GM19023 (cell line): ENCODE measurements around the gene VAV2.

Source experiments
- ATAC-seq: cut with Tn5 transposase; IDR thresholded peaks from one replicate; pipeline ENCODE4 v1.9.1; 2021; ENCODE audit warnings: mild to moderate bottlenecking, moderate library complexity; ENCODE audit not compliant: unreplicated experiment

The VAV2 gene

DNA sequence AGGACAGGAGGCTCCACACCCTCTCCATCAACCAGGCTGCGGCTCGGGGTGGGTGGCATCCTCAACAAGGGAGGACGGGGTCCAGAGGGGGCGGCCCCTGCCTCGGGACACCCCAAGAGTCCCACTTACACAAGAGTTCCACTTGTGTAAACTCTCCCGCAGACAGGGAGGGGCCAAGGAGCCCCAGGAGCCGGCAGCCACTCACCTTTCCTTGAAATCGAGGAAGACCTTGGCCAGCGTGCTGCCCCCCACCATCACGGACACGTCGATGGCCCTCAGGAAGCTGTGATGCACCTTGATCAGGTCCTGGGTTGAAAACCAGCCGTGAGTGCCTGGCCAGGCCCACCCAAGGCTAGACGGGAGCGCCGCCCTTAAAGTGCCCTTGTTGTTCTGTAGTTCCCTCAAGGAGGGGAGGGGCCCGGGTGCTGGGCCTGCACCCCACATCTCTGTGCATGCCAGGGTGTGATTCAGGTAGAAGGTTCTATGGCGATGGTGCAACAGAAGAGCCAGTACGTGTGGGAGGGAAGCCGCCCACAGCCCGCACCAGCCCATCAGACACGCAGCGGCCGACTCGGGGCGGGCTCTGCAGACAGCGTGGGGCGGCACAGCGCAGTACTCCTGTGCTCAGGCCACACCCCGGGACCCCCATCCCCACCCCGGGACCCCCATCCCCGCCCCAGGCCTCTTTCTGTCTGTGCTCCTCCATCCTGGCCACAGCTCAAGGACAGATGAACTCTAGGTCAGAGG lies 186.1 kb downstream of the VAV2 start:
- ATAC-seq, result no peak

- ATAC-seq, result no peak
Measured at GRCh38 chr9:133804199-133804598, 187.9 kb downstream of the VAV2 start.

- no peak for ATAC-seq
Measured at GRCh38 chr9:133803745-133804144, 188.4 kb downstream of the VAV2 start.

DNA sequence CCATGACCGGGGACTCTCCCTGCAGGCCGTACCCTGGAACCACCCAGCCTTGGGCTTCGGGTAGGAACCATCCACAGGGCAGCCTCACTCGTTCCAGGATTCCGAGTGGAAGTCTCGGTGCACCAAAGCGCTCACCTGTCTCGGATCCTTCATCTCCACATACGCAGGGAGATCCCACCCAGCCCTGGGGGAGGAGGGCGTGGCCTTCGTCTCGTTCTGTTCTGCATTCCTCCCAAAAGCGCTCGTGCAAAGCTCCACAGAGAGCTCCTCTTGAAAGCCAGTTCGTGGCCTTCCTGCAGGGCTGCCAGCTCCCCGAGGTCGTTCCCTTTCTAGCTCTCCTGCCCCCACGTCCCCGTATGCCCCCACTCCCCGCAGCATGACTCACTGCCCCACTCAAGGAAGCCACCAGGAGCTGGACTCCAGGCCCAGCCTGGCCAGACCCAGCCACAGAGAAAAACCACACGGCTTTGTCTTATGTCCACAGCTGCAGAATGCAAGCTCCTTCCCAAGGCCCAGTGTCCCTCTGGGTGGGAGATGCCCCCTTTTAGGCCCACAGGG lies 189.0 kb downstream of the VAV2 start:
- ATAC-seq, result no peak

DNA sequence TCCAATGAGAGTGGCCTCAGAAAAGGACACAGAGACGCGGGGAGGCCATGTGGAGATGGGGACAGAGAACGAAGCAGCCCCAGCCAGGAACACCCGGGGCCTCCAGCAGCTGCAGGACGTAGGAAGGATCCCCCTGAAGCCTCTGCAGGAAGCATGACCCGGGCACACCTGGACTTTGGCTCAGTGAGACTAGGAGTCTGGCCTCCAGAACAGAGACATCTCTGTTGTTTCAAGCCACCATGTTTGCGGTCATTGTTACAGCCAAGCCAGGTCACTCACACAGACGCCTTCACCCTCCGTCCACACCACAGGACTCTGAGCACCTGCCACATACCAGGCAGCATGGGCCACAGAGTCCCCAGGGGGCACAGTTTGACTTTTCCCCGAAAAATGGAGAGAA lies 190.4 kb downstream of the VAV2 start:
- no peak for ATAC-seq

DNA sequence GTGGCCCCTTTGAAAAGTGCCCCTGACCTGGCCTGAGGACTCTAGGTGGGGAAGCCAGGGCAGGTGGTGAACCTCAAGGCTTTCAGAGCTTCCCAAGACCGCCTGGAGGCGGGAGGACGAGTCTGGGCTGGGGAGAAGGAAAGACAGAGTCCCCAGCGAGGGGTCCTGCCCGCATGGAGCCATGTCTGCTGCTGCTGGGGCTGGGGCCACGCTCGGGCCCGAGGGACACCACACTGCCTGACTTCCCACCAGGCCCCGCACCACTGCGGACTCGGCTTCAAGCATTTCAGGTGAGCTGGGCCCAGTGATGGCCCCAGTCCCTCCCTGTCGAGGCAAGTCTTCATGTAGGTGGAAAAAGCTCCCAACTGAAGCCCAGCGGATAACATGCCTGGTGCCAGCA lies 191.9 kb downstream of the VAV2 start:
- ATAC-seq, result no peak

DNA sequence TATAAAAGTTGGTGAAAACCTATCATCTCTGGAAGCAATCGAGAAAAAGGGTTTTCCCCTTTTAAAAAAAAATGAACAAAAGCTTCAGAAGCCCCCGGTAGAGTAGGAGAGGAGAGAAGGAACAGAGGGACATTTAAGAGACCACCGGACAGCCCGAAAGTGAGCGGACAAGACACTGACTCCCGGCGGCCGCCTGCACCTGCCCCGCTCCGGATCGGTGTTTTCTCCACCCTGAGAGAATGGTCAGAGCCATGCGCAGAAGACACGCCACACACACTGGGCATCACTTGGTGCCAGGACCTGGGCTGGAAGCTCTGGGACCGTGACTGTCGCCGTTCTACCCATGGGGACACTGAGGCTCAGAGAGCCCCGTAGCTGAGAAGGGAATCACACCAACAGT lies 192.4 kb downstream of the VAV2 start:
- ATAC-seq, result no peak

DNA sequence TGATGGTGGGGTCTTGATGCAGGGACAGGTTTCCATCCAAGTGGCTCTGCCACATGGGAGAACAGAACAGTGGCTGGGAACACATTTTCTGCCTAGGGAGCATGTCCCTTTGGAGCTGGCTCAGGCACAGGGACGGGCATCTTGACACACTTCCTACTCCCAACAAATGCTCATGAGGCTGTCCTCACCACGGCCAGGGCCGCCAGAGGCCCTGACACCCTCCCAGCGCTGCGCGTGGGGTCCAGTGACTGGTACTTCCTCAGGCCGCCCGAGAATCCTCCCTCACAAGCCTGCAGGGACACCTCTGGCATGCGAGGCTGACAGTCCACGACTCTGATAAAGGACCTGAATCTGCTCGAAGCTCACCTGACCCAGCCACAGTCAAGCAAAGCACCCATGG lies 193.0 kb downstream of the VAV2 start:
- no peak for ATAC-seq

- no peak for ATAC-seq
Measured at GRCh38 chr9:133798160-133798559, 194.0 kb downstream of the VAV2 start.

DNA sequence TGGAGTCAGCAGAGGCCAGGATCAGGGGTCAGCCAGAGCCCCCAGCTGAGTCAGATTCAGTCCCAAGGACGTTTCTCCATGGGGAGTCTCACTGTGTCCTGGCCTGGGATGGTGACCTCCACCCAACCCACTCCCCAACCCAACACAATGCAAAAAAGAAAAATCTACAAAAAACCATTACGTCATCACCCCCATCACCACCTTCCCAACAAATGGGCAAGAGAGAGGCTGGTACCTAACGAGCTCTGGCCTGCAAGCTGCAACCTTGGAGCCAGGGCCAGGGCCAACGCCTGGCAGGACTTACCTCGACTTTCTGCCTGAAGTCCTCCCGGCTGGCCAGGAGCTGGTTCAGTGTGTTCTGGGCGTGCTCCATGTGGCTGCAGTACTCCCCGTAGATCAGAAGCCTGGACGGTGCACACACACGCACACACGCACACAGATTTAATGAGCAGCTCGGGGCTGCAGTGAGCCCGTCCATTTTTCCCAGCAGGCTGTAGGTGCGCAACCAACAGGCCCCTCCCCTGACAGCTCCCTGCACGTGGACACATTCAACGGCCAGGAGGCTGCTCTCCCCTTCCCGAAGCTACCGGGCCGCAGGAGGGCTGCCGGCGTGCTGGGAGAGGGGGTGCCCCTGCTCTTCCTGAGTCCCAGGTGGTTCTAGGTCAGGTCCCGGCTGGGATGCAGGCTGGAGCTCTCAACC lies 194.6 kb downstream of the VAV2 start:
- no peak for ATAC-seq

DNA sequence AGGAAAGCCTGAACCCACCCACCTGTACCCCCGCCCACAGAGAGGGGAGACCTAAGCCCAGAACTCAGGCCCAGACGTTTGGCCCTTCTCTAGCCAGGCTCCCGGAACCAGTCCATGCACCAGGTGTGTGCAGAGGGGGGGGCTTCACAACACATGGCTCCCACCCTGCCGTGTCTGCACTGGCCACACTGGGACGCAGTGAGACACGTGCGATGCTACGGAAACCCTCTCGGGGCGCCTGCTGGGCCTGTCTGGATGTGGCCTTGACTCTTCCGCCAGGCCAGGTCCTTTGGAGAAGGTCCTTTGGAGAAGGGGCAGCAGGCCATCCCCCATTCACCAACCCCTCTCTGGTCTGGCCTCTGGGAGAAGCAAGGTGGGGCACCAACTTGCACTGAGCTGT lies 195.6 kb downstream of the VAV2 start:
- no peak for ATAC-seq

GRCh38 chr9:133795049-133795448 lies 197.1 kb downstream of the VAV2 start:
- ATAC-seq, result no peak

DNA sequence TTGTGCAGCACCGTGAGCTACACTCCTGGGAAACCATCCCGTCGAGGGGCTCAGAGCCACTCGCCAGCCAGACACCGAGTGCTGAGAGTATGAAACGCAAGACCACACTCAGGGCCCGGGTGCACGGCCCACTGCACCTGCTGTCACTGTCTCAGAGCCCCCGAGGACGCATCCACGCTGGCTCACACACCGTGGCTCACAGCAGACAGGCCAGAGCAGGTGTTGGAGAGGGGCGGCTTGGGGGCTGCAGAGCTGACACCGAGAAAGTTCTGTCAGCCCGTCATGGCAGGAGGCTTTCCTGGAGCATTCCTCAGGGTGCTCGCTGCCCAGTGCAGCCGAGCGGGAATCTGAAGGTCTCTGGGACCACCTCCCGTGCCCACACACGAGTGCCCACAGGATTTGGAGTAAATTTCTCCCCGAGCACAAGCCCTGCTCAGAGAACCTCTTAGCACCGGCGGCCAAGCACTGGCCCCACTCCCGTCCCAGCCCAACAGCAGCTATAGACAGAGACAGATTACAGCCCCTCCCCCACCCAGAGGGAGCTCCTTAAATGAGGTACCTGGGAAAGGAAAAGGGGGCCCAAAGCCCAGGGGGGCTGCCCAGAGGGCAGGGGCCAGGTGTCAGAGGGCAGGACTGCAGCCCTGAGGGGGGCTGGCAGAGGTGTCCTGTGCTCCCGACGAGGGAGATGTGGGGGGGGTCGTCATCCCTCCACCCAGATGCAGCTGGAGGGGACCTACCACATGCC lies 197.9 kb downstream of the VAV2 start:
- no peak for ATAC-seq

DNA sequence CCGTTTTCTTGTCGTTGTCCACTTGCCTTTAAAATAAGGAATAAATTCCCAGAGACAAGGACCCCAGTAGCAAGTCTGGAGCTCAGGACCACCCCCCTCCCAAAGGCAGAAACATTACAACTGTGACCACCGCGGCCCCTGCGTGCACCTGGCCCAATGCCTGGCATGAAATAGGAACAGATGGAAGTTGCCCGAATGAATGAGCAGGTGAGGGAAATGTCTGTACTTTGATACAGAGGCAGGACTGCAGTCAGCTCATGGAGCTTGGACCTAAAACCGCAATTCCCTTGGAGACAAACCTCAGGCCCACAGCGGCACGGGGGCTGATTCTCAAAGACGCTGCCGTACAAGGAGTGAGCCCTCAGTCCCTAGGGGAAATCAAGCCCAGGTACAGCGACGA lies 198.7 kb downstream of the VAV2 start:
- ATAC-seq, result no peak

DNA sequence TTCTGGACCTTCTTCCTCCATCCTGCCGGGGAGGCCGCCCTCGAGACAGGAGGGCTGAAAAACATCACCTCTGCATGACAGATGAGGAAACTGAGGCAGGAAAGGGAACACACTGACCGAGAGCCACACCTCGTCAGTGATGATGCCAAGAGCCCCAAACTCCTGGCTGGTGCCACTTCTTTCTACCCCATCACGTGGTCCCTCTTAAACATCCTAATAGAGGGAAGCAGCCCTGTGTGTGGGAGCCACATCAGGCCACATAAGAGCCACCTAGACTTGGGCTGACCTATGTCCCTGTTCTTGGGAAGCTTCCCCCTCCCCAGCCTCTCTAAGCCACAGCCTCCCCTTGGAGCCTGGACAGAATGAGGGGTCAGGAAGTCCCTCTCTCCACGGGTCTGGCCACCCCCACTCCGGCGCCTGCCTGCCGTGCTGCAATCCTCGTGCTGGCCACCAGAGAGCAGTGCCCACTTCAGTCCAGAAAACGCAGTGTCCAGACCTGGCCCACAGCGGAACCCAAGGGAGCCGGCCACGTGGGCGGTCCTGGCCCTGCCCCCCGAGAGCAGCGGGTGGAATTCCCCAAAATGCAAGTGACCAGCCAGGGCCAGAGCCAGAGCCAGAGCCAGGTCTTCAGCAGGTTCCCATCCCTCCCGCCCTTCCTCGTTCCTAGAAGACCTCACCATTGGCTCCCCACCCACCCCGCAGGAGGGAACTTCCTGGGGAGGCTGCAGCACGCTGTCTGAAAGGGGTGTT lies 199.2 kb downstream of the VAV2 start:
- peak; percentile 64 for ATAC-seq

DNA sequence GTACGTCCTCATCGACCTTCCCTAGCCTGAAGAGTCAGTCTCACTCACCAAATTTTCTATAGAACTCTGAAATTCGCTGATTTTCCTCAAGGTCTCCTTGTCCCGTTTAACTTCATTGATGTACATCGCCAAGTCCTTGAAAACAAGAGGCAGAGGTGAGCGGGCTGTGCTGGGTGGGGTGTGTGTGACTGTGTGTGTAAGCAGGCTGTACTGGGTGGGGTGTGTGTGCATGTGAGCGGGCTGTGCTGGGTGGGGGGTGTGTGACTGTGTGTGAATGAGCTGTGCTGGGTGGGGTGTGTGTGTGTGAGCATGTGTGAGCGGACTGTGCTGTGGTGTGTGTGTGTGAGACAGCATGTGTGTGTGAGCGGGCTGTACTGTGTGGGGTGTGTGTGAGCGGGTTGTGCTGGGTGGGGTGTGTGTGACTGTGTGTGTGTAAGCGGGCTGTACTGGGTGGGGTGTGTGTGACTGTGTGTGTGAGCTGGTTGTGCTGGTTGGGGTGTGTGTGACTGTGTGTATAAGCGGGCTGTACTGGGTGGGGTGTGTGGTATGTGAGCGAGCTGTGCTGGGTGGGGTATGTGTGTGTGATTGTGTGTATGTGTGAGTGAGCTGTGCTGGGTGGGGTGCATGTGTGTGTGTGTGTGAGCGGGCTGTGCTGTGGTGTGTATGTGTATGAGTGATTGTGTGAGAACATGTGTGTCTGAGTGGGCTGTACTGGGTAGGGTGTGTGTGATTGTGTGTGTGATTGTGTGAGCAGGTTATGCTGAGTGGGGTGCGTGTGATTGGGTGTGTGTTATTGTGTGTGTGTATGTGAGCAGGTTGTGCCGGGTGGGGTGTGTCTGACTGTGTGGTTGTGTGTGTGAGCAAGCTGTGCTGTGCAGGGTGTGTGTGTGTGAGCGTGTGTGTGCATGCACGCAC lies 200.1 kb downstream of the VAV2 start:
- no peak for ATAC-seq

GRCh38 chr9:133791069-133791468 lies 201.1 kb downstream of the VAV2 start:
- ATAC-seq, result no peak

DNA sequence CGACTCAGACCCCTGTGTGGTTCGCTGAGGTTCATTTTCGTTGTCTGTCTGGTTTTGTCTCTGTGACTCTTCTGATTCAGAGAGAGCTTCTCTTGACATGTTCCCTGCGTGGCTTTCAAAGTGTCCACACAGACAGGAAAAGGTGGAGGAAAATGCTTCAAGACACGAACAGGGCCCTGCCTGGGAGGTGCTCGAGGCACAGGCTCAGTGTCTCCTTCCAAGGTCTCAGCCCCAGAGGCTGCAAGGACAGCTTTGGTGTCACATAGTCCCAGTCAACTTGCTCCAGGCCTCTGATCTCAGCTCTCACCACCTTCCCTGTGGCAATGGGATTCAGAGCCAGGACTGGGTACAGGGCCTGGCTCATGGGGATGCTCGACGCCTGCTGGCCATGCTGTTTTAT lies 202.3 kb downstream of the VAV2 start:
- no peak for ATAC-seq

- ATAC-seq, result no peak
Measured at GRCh38 chr9:133788819-133789717, 203.1 kb downstream of the VAV2 start.
